ENCODE results near the gene SP6. TPM values are rescaled to one million over a fixed set of nuclear protein-coding genes. Genes with fewer than 3 reads are reported as not detected.

SP6 gene
- total RNA-seq, 1 donor, result under 0.01 TPM

DNA sequence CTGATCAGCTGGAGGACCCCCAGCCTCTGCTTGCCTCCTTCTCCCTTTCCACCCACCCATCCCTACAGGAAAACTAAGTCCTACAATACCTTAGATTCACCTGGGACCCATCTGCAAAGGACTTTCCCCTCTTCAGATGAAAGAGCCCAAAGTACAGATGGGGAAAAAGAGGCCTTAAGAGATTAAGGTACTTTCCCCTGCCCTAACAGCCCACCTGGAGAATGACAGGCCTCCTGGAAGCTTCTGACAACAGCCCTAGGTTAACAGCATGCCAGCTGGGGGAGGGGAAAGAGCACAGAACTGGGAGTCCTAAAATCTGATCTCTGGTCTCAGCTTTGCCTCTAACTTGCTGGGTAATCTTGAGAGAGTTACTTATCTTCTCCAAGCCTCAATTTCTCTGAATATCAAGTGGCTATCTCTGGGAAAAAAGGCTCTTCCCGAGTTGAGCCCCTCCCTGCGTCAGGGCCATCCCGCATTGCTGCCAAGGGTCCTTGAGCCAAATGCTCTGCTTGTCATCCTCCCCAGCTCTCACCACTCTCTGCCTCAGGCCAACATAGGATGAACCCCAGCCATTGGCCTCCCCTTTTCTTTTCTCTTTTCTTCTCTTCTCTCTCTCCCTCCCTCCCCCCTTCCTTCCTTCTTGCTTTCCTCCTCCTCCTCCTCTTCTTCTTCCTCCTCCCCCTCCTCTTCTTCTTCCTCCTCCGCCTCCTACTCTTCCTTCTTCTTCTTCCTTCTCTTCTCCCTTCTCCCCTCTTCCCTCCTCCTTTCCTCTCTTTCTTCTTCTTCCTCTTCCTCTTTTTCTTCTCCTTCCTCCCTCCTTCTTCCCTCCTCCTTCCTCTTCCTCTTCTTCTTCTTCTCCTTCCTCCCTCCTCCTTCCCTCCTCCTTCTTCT is 22.5 kb upstream of the SP6 start:
- H3K36me3 ChIP-seq (ENCODE audit: insufficient read depth, low read length), result no peaks in the 10 kb centered on the region
- H3K4me3 ChIP-seq (ENCODE audit: insufficient read depth, low read length), result no peak overlapping the region
- H3K4me1 ChIP-seq (ENCODE audit: insufficient read depth, low read length), result peaks cover 23% of the 10 kb centered on the region
- H3K4me2 ChIP-seq (ENCODE audit: insufficient read depth, low read length), result peak overlapping the region; percentile 79
- no peak overlapping the region for H2AFZ ChIP-seq (ENCODE audit: low read length)
- peaks cover 26% of the 10 kb centered on the region for H3K27me3 ChIP-seq (ENCODE audit: insufficient read depth, low read length)
- no peak overlapping the region for H3K27ac ChIP-seq (ENCODE audit: low read depth, low read length)
- no peaks in the 10 kb centered on the region for H4K20me1 ChIP-seq (ENCODE audit: insufficient read depth, low read length)
- TF ChIP-seq, protein P1, sequence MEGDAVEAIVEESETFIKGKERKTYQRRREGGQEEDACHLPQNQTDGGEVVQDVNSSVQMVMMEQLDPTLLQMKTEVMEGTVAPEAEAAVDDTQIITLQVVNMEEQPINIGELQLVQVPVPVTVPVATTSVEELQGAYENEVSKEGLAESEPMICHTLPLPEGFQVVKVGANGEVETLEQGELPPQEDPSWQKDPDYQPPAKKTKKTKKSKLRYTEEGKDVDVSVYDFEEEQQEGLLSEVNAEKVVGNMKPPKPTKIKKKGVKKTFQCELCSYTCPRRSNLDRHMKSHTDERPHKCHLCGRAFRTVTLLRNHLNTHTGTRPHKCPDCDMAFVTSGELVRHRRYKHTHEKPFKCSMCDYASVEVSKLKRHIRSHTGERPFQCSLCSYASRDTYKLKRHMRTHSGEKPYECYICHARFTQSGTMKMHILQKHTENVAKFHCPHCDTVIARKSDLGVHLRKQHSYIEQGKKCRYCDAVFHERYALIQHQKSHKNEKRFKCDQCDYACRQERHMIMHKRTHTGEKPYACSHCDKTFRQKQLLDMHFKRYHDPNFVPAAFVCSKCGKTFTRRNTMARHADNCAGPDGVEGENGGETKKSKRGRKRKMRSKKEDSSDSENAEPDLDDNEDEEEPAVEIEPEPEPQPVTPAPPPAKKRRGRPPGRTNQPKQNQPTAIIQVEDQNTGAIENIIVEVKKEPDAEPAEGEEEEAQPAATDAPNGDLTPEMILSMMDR (IDR thresholded peaks at IDR 0.05; ENCODE audit: extremely low read depth, low read depth, low read length), result no peak
- peak; percentile 45 for DNase-seq (ENCODE audit: insufficient read length, low spot score, missing footprints)
- H3K9me3 ChIP-seq (ENCODE audit: low read depth, low read length), result no peaks in the 10 kb centered on the region
- H3K79me2 ChIP-seq (ENCODE audit: insufficient read depth, low read length), result no peaks in the 10 kb centered on the region

DNA sequence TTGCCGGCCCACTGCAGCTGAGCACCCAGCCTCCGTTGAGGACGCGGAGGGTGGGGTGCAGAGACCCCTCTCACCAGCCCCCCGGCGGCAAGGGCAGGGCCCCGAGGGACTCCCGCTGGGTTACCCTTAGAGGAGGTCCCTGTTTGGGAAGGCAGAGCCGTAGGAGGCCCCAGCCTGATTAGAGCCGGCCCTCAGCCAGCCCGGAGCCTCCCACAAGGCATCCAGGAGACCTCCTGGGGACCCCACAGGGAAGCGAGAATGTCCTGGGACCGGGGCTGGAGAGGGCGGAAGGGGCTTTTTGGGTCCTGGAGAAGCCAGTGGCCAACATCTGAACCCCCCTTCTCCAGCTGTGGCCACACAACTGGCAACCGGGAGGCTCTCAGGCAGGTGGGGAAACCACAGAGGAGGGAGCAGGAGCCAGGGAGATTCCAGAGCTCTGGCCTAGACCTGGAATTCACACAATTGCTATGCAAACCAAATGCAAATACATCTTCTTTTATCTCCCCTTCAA is 21.7 kb upstream of the SP6 start:
- Histone ChIP-seq H2AFZ (ENCODE audit: low read length) (peak overlapping the region; percentile 81), H3K27me3 (ENCODE audit: insufficient read depth, low read length) (peaks cover 26% of the 10 kb centered on the region), H3K9me3 (ENCODE audit: low read depth, low read length) (no peaks in the 10 kb centered on the region), H3K36me3 (ENCODE audit: insufficient read depth, low read length) (no peaks in the 10 kb centered on the region), H4K20me1 (ENCODE audit: insufficient read depth, low read length) (no peaks in the 10 kb centered on the region), H3K4me3 (ENCODE audit: insufficient read depth, low read length) (peak overlapping the region; percentile 59), H3K4me1 (ENCODE audit: insufficient read depth, low read length) (peaks cover 16% of the 10 kb centered on the region), H3K79me2 (ENCODE audit: insufficient read depth, low read length) (no peaks in the 10 kb centered on the region), H3K4me2 (ENCODE audit: insufficient read depth, low read length) (peak overlapping the region; percentile 79), H3K27ac (ENCODE audit: low read depth, low read length) (no peak overlapping the region)
- TF ChIP-seq, protein P1 (IDR thresholded peaks at IDR 0.05; ENCODE audit: extremely low read depth, low read depth, low read length), result no peak
- DNase-seq (ENCODE audit: insufficient read length, low spot score, missing footprints), result peak; percentile 54

DNA sequence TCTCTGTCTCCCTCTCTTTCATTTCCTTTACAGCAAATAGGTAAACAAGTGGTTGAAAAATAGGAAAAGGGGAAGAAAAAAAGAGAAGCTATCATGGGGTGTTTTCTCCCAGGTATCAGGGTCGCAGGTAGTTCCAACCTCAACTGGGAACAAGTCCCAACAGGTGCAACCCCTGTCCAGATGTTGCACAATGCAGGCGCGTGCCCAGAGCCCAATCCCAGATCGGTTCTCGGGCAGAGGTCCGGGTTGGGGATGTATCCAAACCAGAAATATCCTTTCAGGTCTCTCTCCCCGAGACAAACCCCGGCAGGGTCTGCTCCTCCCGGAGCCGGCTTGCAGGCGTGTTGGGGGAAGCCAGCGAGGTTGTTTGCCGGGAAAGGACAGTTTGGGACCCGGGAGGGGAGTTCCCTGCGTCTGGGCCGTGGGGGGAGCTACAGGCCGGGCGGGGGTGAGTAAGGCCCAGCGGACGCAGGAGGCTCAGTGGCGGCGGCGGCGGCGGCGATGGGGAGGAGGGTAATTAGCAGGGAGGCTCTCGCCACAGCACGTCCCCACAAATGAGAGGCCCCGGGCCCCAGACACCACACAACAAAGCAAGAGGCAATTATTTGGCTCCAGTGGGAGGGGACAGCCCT is 21.2 kb upstream of the SP6 start:
- no peaks in the 10 kb centered on the region for H3K79me2 ChIP-seq (ENCODE audit: insufficient read depth, low read length)
- H3K4me1 ChIP-seq (ENCODE audit: insufficient read depth, low read length), result peaks cover 16% of the 10 kb centered on the region
- H3K36me3 ChIP-seq (ENCODE audit: insufficient read depth, low read length), result no peaks in the 10 kb centered on the region
- H3K27ac ChIP-seq (ENCODE audit: low read depth, low read length), result no peak overlapping the region
- H3K9me3 ChIP-seq (ENCODE audit: low read depth, low read length), result no peaks in the 10 kb centered on the region
- peaks cover 26% of the 10 kb centered on the region for H3K27me3 ChIP-seq (ENCODE audit: insufficient read depth, low read length)
- H3K4me3 ChIP-seq (ENCODE audit: insufficient read depth, low read length), result peak overlapping the region; percentile 59
- TF ChIP-seq, protein P1 (IDR thresholded peaks at IDR 0.05; ENCODE audit: extremely low read depth, low read depth, low read length), result no peak
- no peaks in the 10 kb centered on the region for H4K20me1 ChIP-seq (ENCODE audit: insufficient read depth, low read length)
- H3K4me2 ChIP-seq (ENCODE audit: insufficient read depth, low read length), result peak overlapping the region; percentile 79
- peak; percentile 65 for DNase-seq (ENCODE audit: insufficient read length, low spot score, missing footprints)
- peak overlapping the region; percentile 81 for H2AFZ ChIP-seq (ENCODE audit: low read length)

DNA sequence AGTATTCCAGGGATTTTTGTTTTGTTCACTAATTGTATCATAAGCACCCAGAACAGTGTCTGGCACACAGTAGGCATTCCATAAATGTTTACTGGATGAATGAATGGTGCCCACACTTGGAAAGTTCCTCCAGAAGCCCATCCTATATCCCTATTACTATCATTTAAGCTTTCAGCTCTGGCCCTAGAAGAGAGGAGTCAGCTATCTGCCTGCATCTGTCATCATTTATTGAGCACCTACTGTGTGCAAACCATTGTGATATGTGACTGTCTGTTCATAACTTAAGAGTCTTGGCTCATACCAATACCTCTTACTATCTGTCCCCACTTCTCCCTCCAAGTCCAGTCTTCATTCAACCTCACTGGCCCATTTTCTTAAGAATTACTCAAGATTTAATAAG is 20.1 kb upstream of the SP6 start:
- no peak overlapping the region for H3K4me3 ChIP-seq (ENCODE audit: insufficient read depth, low read length)
- no peak overlapping the region for H2AFZ ChIP-seq (ENCODE audit: low read length)
- no peaks in the 10 kb centered on the region for H3K9me3 ChIP-seq (ENCODE audit: low read depth, low read length)
- DNase-seq (ENCODE audit: insufficient read length, low spot score, missing footprints), result peak; percentile 32
- TF ChIP-seq, protein P1 (IDR thresholded peaks at IDR 0.05; ENCODE audit: extremely low read depth, low read depth, low read length), result no peak
- no peaks in the 10 kb centered on the region for H4K20me1 ChIP-seq (ENCODE audit: insufficient read depth, low read length)
- H3K27ac ChIP-seq (ENCODE audit: low read depth, low read length), result no peak overlapping the region
- H3K27me3 ChIP-seq (ENCODE audit: insufficient read depth, low read length), result peaks cover 26% of the 10 kb centered on the region
- H3K36me3 ChIP-seq (ENCODE audit: insufficient read depth, low read length), result no peaks in the 10 kb centered on the region
- H3K79me2 ChIP-seq (ENCODE audit: insufficient read depth, low read length), result no peaks in the 10 kb centered on the region
- no peak overlapping the region for H3K4me2 ChIP-seq (ENCODE audit: insufficient read depth, low read length)
- peaks cover 16% of the 10 kb centered on the region for H3K4me1 ChIP-seq (ENCODE audit: insufficient read depth, low read length)

All from osteoblast (primary cell).